SHP77 (cell line): ENCODE results near the gene GPR89A.
"Not testable (repeated sequence)": the region's sequence is repeated elsewhere in the genome, so short reads cannot be mapped to it uniquely, and the experiment has no call there.

Experiments
- DNase-seq, 2 experiments: peaks; one replicate each; lab custom pipeline; 2025; lab: John Stamatoyannopoulos, UW

The GPR89A gene

DNA sequence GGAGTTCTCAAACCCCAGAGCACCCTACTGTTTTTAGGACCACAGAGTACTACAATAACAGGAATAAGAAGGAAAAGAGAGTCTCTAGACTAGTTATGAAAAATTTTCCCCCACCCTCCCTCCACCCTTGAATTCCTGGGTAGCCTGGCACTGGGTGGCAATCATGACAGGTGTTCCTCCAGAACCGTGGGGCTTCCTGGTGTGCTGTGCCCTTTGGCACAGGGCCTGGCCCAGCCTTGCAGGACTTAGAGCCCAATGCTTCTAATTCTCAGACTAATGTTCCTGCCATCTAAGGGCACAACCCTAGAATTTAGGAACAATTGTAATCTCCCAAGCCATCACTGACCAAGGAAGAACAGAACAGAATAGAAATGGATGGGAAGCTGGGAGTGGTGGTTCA is 110.0 kb downstream of the GPR89A start:
- DNase-seq = no peak

DNA sequence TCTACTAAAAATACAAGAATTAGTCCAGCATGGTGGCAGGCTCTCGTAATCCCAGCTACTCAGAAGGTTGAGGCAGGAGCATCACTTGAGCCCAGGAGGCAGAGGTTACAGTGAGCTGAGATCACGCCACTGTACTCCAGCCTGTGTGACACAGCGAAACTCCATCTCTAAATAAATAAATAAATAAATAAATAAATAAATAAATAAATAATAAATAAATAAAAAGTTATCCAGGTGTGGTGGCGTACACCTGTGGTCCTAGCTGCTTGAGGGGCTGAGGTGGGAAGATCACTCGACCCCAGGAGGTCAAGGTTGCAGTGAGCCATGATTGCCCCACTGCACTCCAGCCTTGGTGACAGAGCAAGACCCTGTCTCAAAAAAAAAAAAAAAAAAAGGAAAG is 110.7 kb downstream of the GPR89A start:
- not testable (repeated sequence) for DNase-seq

DNA sequence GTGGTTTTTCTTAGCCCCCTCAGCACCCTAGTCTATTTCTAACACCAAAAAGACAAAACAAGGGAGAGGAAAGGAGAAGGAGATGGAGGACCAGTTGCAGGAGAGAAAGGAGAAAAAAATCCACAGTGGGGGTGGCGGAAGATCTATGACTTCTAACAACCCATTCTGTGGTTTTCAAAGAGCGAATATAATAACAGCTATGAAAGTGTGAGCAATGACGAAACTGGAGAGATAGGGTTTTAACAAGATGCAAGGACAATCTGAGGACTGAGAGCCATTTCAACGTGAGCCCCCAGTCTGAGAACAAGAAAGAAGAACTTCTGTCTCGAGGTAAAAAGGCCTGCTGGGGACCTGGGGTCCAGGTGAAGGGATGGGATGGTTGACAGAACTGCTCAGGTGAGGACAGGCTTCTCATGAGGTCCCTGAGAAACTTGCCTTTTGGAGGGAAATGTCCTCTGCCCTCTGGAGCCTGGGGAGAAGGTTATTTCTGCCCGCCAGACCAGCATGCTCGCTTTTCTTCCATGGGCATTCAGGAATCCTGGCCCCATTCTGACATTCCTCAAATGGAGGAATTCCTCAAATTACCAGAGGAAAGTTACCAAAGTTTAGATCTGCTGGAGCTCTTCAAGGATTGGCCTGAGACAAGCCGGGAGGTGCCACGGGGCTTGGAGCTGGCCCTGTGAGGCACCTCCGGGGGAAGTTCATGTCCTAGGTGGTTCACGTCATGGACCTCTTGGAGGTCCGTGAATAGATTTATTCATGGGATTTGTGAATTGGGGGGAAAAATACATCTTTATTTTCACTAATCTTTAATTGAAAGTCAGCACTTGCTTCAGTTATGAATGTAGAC is 111.7 kb downstream of the GPR89A start, which contains the start of gene CD160:
TSS of gene CD160 (plus strand) at position 270 of the 850 bp plus-strand sequence. CDS start 8,829 bp downstream, outside the sequence.
- DNase-seq = no peak
